Psoas muscle (tissue), 8 donors: Measurements from ENCODE around the gene ZSWIM5. TPM values are rescaled to one million over a fixed set of nuclear protein-coding genes. Genes with fewer than 3 reads are reported as not detected.

Experiments used
- ATAC-seq, 4 donors: fragments of 200-7000 bp; cut with Tn5 transposase; one replicate each; pipeline ENCODE4 v1.9.1; 2020; ENCODE audit warnings: moderate library complexity in 3 of 4, mild to moderate bottlenecking in 2 of 4
- DNase-seq, 2 donors: peaks; one replicate each; pipeline ENCODE4 v3.0.0-alpha.2; 2020
- H3K27ac ChIP-seq: fragments of 200-600 bp; one replicate; pipeline ENCODE4 v1.8.0; 2022
- H3K27me3 ChIP-seq, 3 donors: fragments of 200-600 bp in 1 of 3; one replicate each; pipeline versions ENCODE4 v1.6.1 to v1.8.0; 2013 to 2022; ENCODE audit warnings: low read length in 2 of 3, mild to moderate bottlenecking in 2 of 3, moderate library complexity in 1 of 3; ENCODE audit not compliant: insufficient read depth in 3 of 3
- H3K36me3 ChIP-seq, 2 donors: fragments of 200-600 bp in 1 of 2; one replicate each; pipeline versions ENCODE4 v1.6.1 to v1.8.0; 2013 to 2022; ENCODE audit warnings: low read depth in 1 of 2, mild to moderate bottlenecking in 1 of 2, moderate library complexity in 1 of 2; ENCODE audit not compliant: insufficient read depth in 1 of 2
- H3K4me1 ChIP-seq: fragments of 200-600 bp; one replicate; pipeline ENCODE4 v1.8.0; 2022
- H3K4me3 ChIP-seq: fragments of 200-600 bp; one replicate; pipeline ENCODE4 v1.8.0; 2022; ENCODE audit warnings: mild to moderate bottlenecking
- H3K9me3 ChIP-seq: fragments of 200-600 bp; one replicate; pipeline ENCODE4 v1.8.0; 2022
- CTCF ChIP-seq: fragments of 200-600 bp; IDR thresholded peaks from one replicate; pipeline ENCODE4 v1.8.0; 2022; ENCODE audit warnings: antibody characterized with exemption
- WGBS, 3 donors: extraction: QIAGEN DNeasy Blood & Tissue Kit; methylation state at CpG; one replicate each; pipeline versions ENCODE4 v1.1.6 to v1.1.7; 2013; 5-methylcytosine and 5-hydroxymethylcytosine counted together
- intact Hi-C, 2 donors: fragments of 100-400 bp; cut with DNase I; formaldehyde crosslinking; loops; one replicate each; pipeline versions ENCODE4 v1.11.0 to v1.14.2; 2022
- polyA plus RNA-seq, 3 donors: library from polyadenylated mRNA; stranded (reverse); fragments of 200-250 nt; gene quantifications; one replicate each; pipeline ENCODE4 v1.2.3, GENCODE V29; 2013
- total RNA-seq, 4 donors: library from RNA; stranded (reverse); fragmentation: NEBNext Ultra II Directional in 2 of 4; extraction: Animal tissue kit (Norgen Biotek cat#: 25700) in 2 of 4; gene quantifications; one replicate each; pipeline versions ENCODE4 v1.2.1 to v1.2.4, GENCODE V29; 2021 to 2023
- donor health status: healthy with polysubstance abuse.
- donor health status: DM: no; HTN: no; CAD: no; lungs with moderate emphysema.
- donor health status: Bipolar disorder and iron deficiency.
- donor health status: healthy.
- donor health status: DM: yes; HTN: yes; CAD: no.
- donor health status: DM: no; HTN: no; CAD: no.
- donor health status: DM: no; HTN: no; CAD: no.
- donor health status: DM: yes; HTN: yes; CAD: no.

ZSWIM5 gene
- total and polyA plus RNA-seq, 7 donors = 0.03 to 0.98 (median 0.50) TPM

- peak overlapping the region; percentile 100 for H3K4me3 ChIP-seq
- TF ChIP-seq CTCF = no peak
- peak overlapping the region; percentile 86 for H3K27ac ChIP-seq
- H3K27me3 ChIP-seq = no peaks in the 10 kb centered on the region
- ATAC-seq (peak; percentile 25 to 64 (median 52)), DNase-seq (peak; percentile 70 to 88)
- intact Hi-C loops = loop anchor here (5.0 to 10.0 kb wide), 2 partner anchors 480 to 562 kb away; partner anchors contain the start of gene TESK2 (in 1 of the 2)
- H3K4me1 ChIP-seq = peaks cover 25% of the 10 kb centered on the region
- H3K9me3 ChIP-seq = no peaks in the 10 kb centered on the region
- peaks cover 4 to 51% of the 10 kb centered on the region in 2 donors for H3K36me3 ChIP-seq
- 6 to 8% (median 7%) methylated on average over 21 of the region's 21 CpGs for WGBS, 3 donors
These were observed 193.6 kb downstream of the ZSWIM5 start for GRCh38 chr1:45012639-45013278.

- peak; percentile 90 to 93 (median 92) for ATAC-seq
- TF ChIP-seq CTCF = no peak
- Histone ChIP-seq H3K36me3 (peaks cover 4 to 59% of the 10 kb centered on the region in 2 donors), H3K4me3 (peak within 1 kb of the TSS; percentile 100), H3K27me3 (no peaks in the 10 kb centered on the region), H3K27ac (peak within 1 kb of the TSS; percentile 86), H3K4me1 (peaks cover 25% of the 10 kb centered on the region), H3K9me3 (no peaks in the 10 kb centered on the region)
- peak; percentile 93 to 95 for DNase-seq
- intact Hi-C loops = loop anchor here (1.0 to 10.0 kb wide), 3 partner anchors 26 to 563 kb away; partner anchors contain the start of genes EIF2B3 (in 1 of the 2) and TESK2 (in 1 of the 2)
- WGBS, 3 donors = 0 to 1% (median 1%) methylated on average over 21 of the region's 21 CpGs
These were observed 194.4 kb downstream of the ZSWIM5 start, which contains the start of gene UROD for GRCh38 chr1:45011837-45012638. Gene UROD, plus strand, starts transcription at chr1:45012254. Its CDS starts 12 bp downstream, at chr1:45012266.

GRCh38 chr1:45010855-45011811 is 195.3 kb downstream of the ZSWIM5 start, which contains the start of gene HECTD3:
Gene HECTD3, minus strand, starts transcription at chr1:45011324. Its CDS starts 67 bp downstream, at chr1:45011257.
- ATAC-seq = peak; percentile 87 to 89 (median 88)
- H3K27me3 ChIP-seq = no peaks in the 10 kb centered on the region
- TF ChIP-seq CTCF = no peak
- peak within 1 kb of the TSS; percentile 100 for H3K4me3 ChIP-seq
- intact Hi-C loops = loop anchor here (1.0 to 10.0 kb wide), 3 partner anchors 25 to 564 kb away; partner anchors contain the start of genes EIF2B3 (in 1 of the 2) and TESK2 (in 1 of the 2)
- H3K36me3 ChIP-seq = peaks cover 4 to 68% of the 10 kb centered on the region in 2 donors
- H3K9me3 ChIP-seq = no peaks in the 10 kb centered on the region
- H3K27ac ChIP-seq = peak within 1 kb of the TSS; percentile 86
- DNase-seq = peak; percentile 82 to 90
- H3K4me1 ChIP-seq = peaks cover 25% of the 10 kb centered on the region
- 0 to 1% (median 1%) methylated on average over 50 to 62 of the region's 62 CpGs for WGBS, 3 donors
